Measurements from ENCODE around the gene CA4.

CA4 gene

DNA sequence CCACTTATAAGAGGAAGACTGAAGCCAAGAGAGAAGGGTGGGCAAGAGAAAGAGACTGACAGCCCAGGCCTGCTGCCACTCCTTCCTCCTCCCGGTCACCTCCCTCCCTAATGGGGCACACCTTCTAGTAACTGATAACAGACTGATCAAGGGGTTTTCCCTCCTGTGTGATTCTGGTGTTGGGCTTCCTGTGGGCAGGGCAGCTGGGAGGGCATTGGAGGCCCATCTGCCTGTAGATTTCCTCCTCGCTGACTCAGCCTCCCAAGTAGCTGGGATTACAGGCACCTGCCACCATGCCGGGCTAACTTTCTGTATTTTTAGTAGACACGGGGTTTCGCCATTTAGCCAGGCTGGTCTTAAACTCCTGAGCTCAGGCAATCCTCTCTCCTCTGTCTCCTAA lies 16.2 kb downstream of the CA4 start:
- Histone ChIP-seq H2AFZ (ENCODE audit: low read length) (no peak overlapping the region), H3K4me2 (ENCODE audit: low read depth, low read length, poor library complexity, severe bottlenecking) (peak overlapping the region; percentile 35), H3K4me1 (ENCODE audit: insufficient read depth, low read length, poor library complexity, severe bottlenecking) (peaks cover 41% of the 10 kb centered on the region), H3K79me2 (ENCODE audit: insufficient read depth, low read length) (no peaks in the 10 kb centered on the region), H3K9me2 (replicated peaks; ENCODE audit: low read depth, low read length) (no peaks in the 10 kb centered on the region), H3F3A (ENCODE audit: low read depth) (peaks cover 4% of the 10 kb centered on the region; the same call in 1 of the 2 replicates), H4K20me1 (ENCODE audit: insufficient read depth, low read length, poor library complexity, severe bottlenecking) (no peaks in the 10 kb centered on the region), H3K36me3 (ENCODE audit: insufficient read depth, low read length) (no peaks in the 10 kb centered on the region), H3K4me3 (ENCODE audit: low read length, poor library complexity, severe bottlenecking) (no peak overlapping the region), H3K9ac (ENCODE audit: low read depth, low read length, poor library complexity, severe bottlenecking) (no peak overlapping the region), H3K27me3 (ENCODE audit: insufficient read depth, low read length, poor library complexity, severe bottlenecking) (no peaks in the 10 kb centered on the region), H3K9me3 (ENCODE audit: insufficient read depth, low read depth, low read length) (no peaks in the 10 kb centered on the region)
- TF ChIP-seq EZH2phosphoT487 (IDR thresholded peaks at IDR 0.05; ENCODE audit: borderline replicate concordance), result no peak
- TF ChIP-seq, protein P1, sequence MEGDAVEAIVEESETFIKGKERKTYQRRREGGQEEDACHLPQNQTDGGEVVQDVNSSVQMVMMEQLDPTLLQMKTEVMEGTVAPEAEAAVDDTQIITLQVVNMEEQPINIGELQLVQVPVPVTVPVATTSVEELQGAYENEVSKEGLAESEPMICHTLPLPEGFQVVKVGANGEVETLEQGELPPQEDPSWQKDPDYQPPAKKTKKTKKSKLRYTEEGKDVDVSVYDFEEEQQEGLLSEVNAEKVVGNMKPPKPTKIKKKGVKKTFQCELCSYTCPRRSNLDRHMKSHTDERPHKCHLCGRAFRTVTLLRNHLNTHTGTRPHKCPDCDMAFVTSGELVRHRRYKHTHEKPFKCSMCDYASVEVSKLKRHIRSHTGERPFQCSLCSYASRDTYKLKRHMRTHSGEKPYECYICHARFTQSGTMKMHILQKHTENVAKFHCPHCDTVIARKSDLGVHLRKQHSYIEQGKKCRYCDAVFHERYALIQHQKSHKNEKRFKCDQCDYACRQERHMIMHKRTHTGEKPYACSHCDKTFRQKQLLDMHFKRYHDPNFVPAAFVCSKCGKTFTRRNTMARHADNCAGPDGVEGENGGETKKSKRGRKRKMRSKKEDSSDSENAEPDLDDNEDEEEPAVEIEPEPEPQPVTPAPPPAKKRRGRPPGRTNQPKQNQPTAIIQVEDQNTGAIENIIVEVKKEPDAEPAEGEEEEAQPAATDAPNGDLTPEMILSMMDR (conservative IDR thresholded peaks at IDR 0.05; ENCODE audit: low read length), result no peak

DNA sequence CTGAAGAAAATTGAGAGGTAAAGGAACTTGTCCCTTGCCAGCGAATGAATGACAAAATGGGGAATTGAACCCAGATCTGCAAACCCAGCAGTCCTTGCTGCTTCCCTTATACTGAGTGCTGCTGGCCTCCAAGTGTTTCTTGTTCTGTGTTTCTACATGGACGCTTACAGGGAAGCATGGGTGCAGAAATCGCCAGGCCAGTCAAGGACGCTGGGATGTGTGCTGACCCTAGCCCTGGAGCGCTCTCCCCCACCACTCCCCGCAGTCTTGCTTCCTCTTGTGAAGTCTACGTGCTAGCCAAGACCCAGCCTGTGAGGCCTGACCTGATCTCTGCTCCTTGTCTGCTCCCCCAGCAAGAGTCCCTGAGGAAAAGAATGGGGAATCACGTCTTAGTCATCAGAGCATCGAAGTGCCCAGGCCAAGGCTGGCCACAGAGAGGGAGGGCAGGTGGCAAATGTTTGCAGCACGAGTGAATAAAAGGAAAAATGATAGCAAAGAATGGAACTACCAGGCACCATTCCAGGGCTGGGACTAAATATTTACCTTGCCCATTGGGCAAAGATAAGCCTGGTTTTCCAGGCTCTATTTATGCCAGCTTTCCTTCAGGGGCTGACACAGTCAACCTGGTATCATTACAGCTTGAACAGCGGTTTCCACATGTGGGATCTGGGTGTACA lies 17.4 kb downstream of the CA4 start:
- no peak overlapping the region for H3K4me3 ChIP-seq (ENCODE audit: low read length, poor library complexity, severe bottlenecking)
- H3K9me2 ChIP-seq (replicated peaks; ENCODE audit: low read depth, low read length), result no peaks in the 10 kb centered on the region
- no peaks in the 10 kb centered on the region for H3K9me3 ChIP-seq (ENCODE audit: insufficient read depth, low read depth, low read length)
- H3K27me3 ChIP-seq (ENCODE audit: insufficient read depth, low read length, poor library complexity, severe bottlenecking), result no peaks in the 10 kb centered on the region
- no peaks in the 10 kb centered on the region for H4K20me1 ChIP-seq (ENCODE audit: insufficient read depth, low read length, poor library complexity, severe bottlenecking)
- peaks cover 4% of the 10 kb centered on the region; the same call in 1 of the 2 replicates for H3F3A ChIP-seq (ENCODE audit: low read depth)
- no peaks in the 10 kb centered on the region for H3K36me3 ChIP-seq (ENCODE audit: insufficient read depth, low read length)
- no peak overlapping the region for H3K4me2 ChIP-seq (ENCODE audit: low read depth, low read length, poor library complexity, severe bottlenecking)
- no peak overlapping the region for H2AFZ ChIP-seq (ENCODE audit: low read length)
- H3K9ac ChIP-seq (ENCODE audit: low read depth, low read length, poor library complexity, severe bottlenecking), result no peak overlapping the region
- TF ChIP-seq, protein P1 (conservative IDR thresholded peaks at IDR 0.05; ENCODE audit: low read length), result no peak
- no peak for TF ChIP-seq EZH2phosphoT487 (IDR thresholded peaks at IDR 0.05; ENCODE audit: borderline replicate concordance)
- peaks cover 32% of the 10 kb centered on the region for H3K4me1 ChIP-seq (ENCODE audit: insufficient read depth, low read length, poor library complexity, severe bottlenecking)
- H3K79me2 ChIP-seq (ENCODE audit: insufficient read depth, low read length), result no peaks in the 10 kb centered on the region

DNA sequence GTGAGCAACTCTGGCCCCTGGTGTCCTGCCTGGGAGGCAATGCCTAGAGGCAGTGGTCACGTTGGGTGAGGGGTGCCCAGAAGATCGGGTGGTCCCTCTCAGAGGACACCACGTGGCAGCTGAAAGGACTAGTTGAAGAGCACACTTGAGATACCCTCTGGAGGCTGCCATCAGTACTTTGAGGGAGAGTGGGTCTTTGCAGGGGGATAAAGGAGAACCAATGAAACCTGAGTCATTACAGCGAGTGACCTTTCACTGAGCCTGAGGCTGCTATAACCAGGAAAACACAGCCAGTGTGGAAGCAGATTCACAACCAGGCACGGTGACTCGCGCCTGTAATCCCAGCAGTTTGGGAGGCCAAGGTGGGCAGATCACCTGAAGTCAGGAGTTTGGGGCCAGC lies 18.9 kb downstream of the CA4 start:
- H3K79me2 ChIP-seq (ENCODE audit: insufficient read depth, low read length), result no peaks in the 10 kb centered on the region
- H3K9me3 ChIP-seq (ENCODE audit: insufficient read depth, low read depth, low read length), result no peaks in the 10 kb centered on the region
- H3K4me1 ChIP-seq (ENCODE audit: insufficient read depth, low read length, poor library complexity, severe bottlenecking), result peaks cover 24% of the 10 kb centered on the region
- H3K4me3 ChIP-seq (ENCODE audit: low read length, poor library complexity, severe bottlenecking), result no peak overlapping the region
- H2AFZ ChIP-seq (ENCODE audit: low read length), result no peak overlapping the region
- no peak overlapping the region for H3K9ac ChIP-seq (ENCODE audit: low read depth, low read length, poor library complexity, severe bottlenecking)
- H3K9me2 ChIP-seq (replicated peaks; ENCODE audit: low read depth, low read length), result no peaks in the 10 kb centered on the region
- no peak overlapping the region for H3K4me2 ChIP-seq (ENCODE audit: low read depth, low read length, poor library complexity, severe bottlenecking)
- no peaks in the 10 kb centered on the region for H4K20me1 ChIP-seq (ENCODE audit: insufficient read depth, low read length, poor library complexity, severe bottlenecking)
- H3K36me3 ChIP-seq (ENCODE audit: insufficient read depth, low read length), result no peaks in the 10 kb centered on the region
- H3K27me3 ChIP-seq (ENCODE audit: insufficient read depth, low read length, poor library complexity, severe bottlenecking), result no peaks in the 10 kb centered on the region
- H3F3A ChIP-seq (ENCODE audit: low read depth), result peaks cover 4% of the 10 kb centered on the region; the same call in 1 of the 2 replicates
- TF ChIP-seq EZH2phosphoT487 (IDR thresholded peaks at IDR 0.05; ENCODE audit: borderline replicate concordance), result no peak
- TF ChIP-seq, protein P1 (conservative IDR thresholded peaks at IDR 0.05; ENCODE audit: low read length), result no peak
